Smooth muscle cell (in vitro differentiated cells): ENCODE results near the gene BBS9. TPM values are rescaled to one million over a fixed set of nuclear protein-coding genes. Genes with fewer than 3 reads are reported as not detected.

ENCODE experiments used
- DNase-seq: peaks from one replicate; lab custom pipeline; 2025; ENCODE audit not compliant: unreplicated experiment; lab: John Stamatoyannopoulos, UW
- H2AFZ ChIP-seq: fragments of 200-600 bp; sonication (generic); 2 replicates; pipeline ENCODE4 v1.6.0; 2016; ENCODE audit warnings: antibody characterized with exemption, low read depth, mild to moderate bottlenecking
- H3F3A ChIP-seq: fragments of 200-600 bp; sonication (generic); 2 replicates; pipeline ENCODE4 v1.6.0; 2017; ENCODE audit warnings: antibody characterized with exemption, low read depth
- H3K27ac ChIP-seq: fragments of 200-600 bp; sonication (generic); 2 replicates; pipeline ENCODE4 v1.5.1; 2016; ENCODE audit warnings: low read depth, mild to moderate bottlenecking
- H3K27me3 ChIP-seq: fragments of 200-600 bp; sonication (generic); 2 replicates; pipeline ENCODE4 v1.6.1; 2016; ENCODE audit warnings: low read depth, mild to moderate bottlenecking
- H3K36me3 ChIP-seq: fragments of 200-600 bp; sonication (generic); 2 replicates; pipeline ENCODE4 v1.5.1; 2016; ENCODE audit warnings: low read depth
- H3K4me1 ChIP-seq: fragments of 200-600 bp; sonication (generic); 2 replicates; pipeline ENCODE4 v1.5.1; 2016; ENCODE audit warnings: low read depth
- H3K4me2 ChIP-seq: fragments of 200-600 bp; sonication (generic); 2 replicates; pipeline ENCODE4 v1.6.0; 2016; ENCODE audit warnings: mild to moderate bottlenecking
- H3K4me3 ChIP-seq: fragments of 200-600 bp; sonication (generic); 2 replicates; pipeline ENCODE4 v1.5.1; 2016; ENCODE audit warnings: mild to moderate bottlenecking
- H3K79me2 ChIP-seq: fragments of 200-600 bp; sonication (generic); 2 replicates; pipeline ENCODE4 v1.6.0; 2016; ENCODE audit warnings: low read depth, mild to moderate bottlenecking
- H3K9ac ChIP-seq: fragments of 200-600 bp; sonication (generic); 2 replicates; pipeline ENCODE4 v1.6.0; 2016; ENCODE audit warnings: low read depth
- H3K9me3 ChIP-seq: fragments of 200-600 bp; sonication (generic); replicated peaks from 2 replicates; pipeline ENCODE4 v1.5.1; 2016; ENCODE audit warnings: low read depth
- H4K20me1 ChIP-seq: fragments of 200-600 bp; sonication (generic); 2 replicates; pipeline ENCODE4 v1.6.0; 2016; ENCODE audit warnings: low read depth
- CTCF ChIP-seq: fragments of 200-600 bp; sonication (generic); IDR thresholded peaks from 2 replicates; pipeline ENCODE4 v1.5.1; 2017; ENCODE audit warnings: borderline replicate concordance, mild to moderate bottlenecking, antibody characterized with exemption; ENCODE audit not compliant: insufficient read depth, poor library complexity, severe bottlenecking
- WGBS: methylation state at CpG from one replicate; pipeline ENCODE4 v1.1.7; 2016; ENCODE audit warnings: low lambda C conversion rate; 5-methylcytosine and 5-hydroxymethylcytosine counted together
- polyA plus RNA-seq: library from polyadenylated mRNA; unstranded; fragments of >200 nt; fragmentation: Nextera tagmentation; extraction: Ambion mirVana; gene quantifications from 2 replicates; pipeline ENCODE4 v1.2.1, GENCODE V29; 2016
- total RNA-seq: library from RNA; depleted of rRNA; stranded (reverse); fragments of >200 nt; gene quantifications from 2 replicates; pipeline ENCODE4 v1.2.3, GENCODE V29; 2014

The BBS9 gene
- total and polyA plus RNA-seq, 2 experiments from 2014 or later: 12.8 to 19.6 TPM

DNA sequence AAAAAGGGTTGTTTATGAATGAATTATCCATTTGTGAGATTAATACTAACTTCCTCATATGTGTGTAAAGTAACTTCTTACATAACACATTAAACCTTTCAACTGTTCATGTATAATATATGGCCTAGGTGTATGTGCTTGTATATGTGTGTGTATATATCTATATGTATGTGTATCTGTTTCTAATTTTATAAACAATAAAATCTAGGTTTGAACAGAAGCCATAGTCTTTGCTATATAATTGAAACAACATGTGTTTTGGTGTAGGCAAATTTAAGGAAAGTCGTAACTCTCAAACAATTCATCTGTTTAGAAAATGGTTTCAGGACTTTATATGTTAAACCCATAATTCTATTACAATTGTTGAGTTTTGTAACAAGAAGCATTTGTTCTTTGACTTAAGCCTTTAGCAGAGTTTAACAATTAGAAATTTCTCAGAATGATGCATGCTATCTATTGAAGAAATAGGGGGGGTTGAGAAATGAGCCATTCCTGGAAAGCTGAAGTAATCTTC lies 103.3 kb downstream of the BBS9 start:
- no peak overlapping the region for H3K27ac ChIP-seq
- 88% methylated on average over 1 of the region's 1 CpG for WGBS
- no peaks in the 10 kb centered on the region for H4K20me1 ChIP-seq
- H3K9me3 ChIP-seq: no peaks in the 10 kb centered on the region
- no peaks in the 10 kb centered on the region for H3K27me3 ChIP-seq
- H3K4me3 ChIP-seq: no peak overlapping the region
- no peak overlapping the region for H2AFZ ChIP-seq
- H3K4me1 ChIP-seq: no peaks in the 10 kb centered on the region
- H3K79me2 ChIP-seq: no peaks in the 10 kb centered on the region
- H3K9ac ChIP-seq: no peak overlapping the region
- H3K4me2 ChIP-seq: no peak overlapping the region
- no peak for DNase-seq
- H3F3A ChIP-seq: no peaks in the 10 kb centered on the region
- no peak for TF ChIP-seq CTCF
- H3K36me3 ChIP-seq: no peaks in the 10 kb centered on the region

GRCh38 chr7:33233659-33234058 lies 104.3 kb downstream of the BBS9 start:
- Histone ChIP-seq H3K79me2 (no peaks in the 10 kb centered on the region), H3K4me2 (no peak overlapping the region), H3K9ac (no peak overlapping the region), H2AFZ (no peak overlapping the region), H3K9me3 (no peaks in the 10 kb centered on the region), H3F3A (no peaks in the 10 kb centered on the region), H3K4me1 (no peaks in the 10 kb centered on the region), H3K4me3 (no peak overlapping the region), H3K36me3 (no peaks in the 10 kb centered on the region), H4K20me1 (no peaks in the 10 kb centered on the region), H3K27ac (no peak overlapping the region), H3K27me3 (no peaks in the 10 kb centered on the region)
- 83% methylated on average over 3 of the region's 3 CpGs for WGBS
- no peak for DNase-seq
- TF ChIP-seq CTCF: no peak

- DNase-seq: no peak
- H3K4me2 ChIP-seq: no peak overlapping the region
- TF ChIP-seq CTCF: no peak
- no peaks in the 10 kb centered on the region for H4K20me1 ChIP-seq
- H2AFZ ChIP-seq: no peak overlapping the region
- H3K4me3 ChIP-seq: no peak overlapping the region
- H3K36me3 ChIP-seq: no peaks in the 10 kb centered on the region
- WGBS: 90% methylated on average over 2 of the region's 2 CpGs
- no peaks in the 10 kb centered on the region for H3K4me1 ChIP-seq
- no peaks in the 10 kb centered on the region for H3K27me3 ChIP-seq
- H3K79me2 ChIP-seq: no peaks in the 10 kb centered on the region
- no peaks in the 10 kb centered on the region for H3F3A ChIP-seq
- H3K27ac ChIP-seq: no peak overlapping the region
- H3K9ac ChIP-seq: no peak overlapping the region
- no peaks in the 10 kb centered on the region for H3K9me3 ChIP-seq
These were observed 107.7 kb downstream of the BBS9 start for GRCh38 chr7:33237036-33237435.

DNA sequence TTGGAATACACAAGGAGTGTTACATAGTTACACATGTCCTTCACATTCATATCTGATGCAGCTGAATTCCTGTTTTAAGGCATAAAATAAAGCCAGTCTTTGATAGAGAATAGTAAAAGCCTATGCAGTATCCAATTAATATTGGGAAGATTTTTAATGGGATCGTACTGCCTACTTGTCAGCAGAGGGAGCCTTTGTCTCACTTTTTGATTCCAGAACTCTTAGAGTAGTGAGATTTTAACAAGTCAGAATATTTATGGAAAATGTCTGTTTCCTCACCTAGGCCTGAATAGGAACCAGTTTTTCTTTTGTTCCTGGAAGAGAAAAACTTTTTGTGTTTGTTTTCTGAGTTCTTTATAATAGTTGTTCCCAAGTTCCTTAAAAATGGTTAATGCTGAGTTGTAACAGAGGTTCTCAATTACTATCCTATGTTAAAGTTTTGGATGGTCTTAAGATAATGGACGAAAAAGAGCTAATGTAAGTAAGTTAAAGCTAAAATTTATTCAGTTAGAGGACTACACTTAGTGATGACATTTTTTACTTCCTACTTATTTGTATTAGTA lies 114.0 kb downstream of the BBS9 start:
- H3K27ac ChIP-seq: no peak overlapping the region
- no peak for DNase-seq
- 49% methylated on average over 2 of the region's 2 CpGs for WGBS

More for the DNA sequence above, 114.0 kb downstream of the BBS9 start:
- H3F3A ChIP-seq: no peaks in the 10 kb centered on the region
- no peaks in the 10 kb centered on the region for H3K4me1 ChIP-seq
- H3K27me3 ChIP-seq: no peaks in the 10 kb centered on the region
- no peak overlapping the region for H3K4me3 ChIP-seq
- H3K9ac ChIP-seq: no peak overlapping the region
- H3K4me2 ChIP-seq: no peak overlapping the region
- no peaks in the 10 kb centered on the region for H3K36me3 ChIP-seq
- peaks cover 24% of the 10 kb centered on the region for H4K20me1 ChIP-seq
- no peaks in the 10 kb centered on the region for H3K9me3 ChIP-seq
- H3K79me2 ChIP-seq: no peaks in the 10 kb centered on the region
- no peak overlapping the region for H2AFZ ChIP-seq
- TF ChIP-seq CTCF: peak; percentile 75
